GM19438 (cell line): ENCODE measurements around the gene NFE2L2.
"Not testable (repeated sequence)": the region's sequence is repeated elsewhere in the genome, so short reads cannot be mapped to it uniquely, and the experiment has no call there.

ENCODE experiments used
- ATAC-seq: cut with Tn5 transposase; IDR thresholded peaks from one replicate; pipeline ENCODE4 v1.9.1; 2021; ENCODE audit warnings: low read depth; ENCODE audit not compliant: unreplicated experiment

Gene NFE2L2

DNA sequence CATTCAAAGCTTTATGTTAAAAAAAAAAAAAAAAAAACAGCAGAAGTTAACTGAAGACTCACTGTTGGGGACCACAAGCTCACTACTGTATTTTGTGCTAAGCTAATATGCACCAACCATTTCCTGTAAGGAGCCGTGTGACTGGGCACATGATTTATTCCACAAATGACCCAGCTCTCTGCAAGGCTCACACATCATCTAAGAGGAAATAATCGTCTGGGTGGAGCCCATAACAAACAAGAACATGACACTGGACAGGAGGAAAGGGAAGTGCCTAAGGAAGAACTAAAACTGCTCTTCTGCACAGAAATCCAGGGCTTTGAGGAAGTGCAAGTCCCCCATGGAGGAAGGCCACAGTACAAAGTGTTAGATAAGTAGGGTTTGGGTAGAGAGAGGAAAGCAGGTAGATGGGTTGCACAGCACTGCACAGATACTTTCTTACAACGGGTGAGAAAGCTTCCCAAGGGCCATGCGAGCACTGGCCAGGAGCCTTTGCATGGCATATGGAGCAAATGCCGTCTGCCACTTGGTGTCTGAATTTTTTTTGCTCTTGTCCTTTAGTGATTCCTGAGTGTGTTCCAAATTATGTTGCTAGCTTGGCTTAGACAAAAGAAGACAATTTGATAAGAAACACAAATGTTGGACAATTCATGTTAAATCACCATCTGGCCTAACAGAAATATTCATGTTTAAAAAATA lies 24.4 kb downstream of the NFE2L2 start:
- peak; percentile 56 for ATAC-seq

DNA sequence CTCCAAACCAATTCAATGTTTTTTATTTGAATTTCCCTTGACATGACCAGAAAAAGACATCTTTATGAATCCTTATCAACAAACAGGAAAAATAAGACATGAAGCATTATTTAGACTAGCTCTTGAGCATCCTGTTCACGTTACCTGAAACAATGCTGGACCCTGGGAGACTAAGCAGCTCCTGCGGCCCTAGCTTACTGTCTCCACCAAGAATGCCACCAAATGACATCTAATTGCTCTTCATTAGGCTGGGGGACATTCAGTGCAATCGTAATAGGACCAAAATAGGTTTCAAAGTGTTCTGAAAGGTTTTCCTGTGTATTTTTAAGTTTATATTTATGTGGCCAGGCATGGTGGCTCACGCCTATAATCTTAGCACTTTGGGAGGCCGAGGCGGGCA lies 25.5 kb downstream of the NFE2L2 start:
- no peak for ATAC-seq

DNA sequence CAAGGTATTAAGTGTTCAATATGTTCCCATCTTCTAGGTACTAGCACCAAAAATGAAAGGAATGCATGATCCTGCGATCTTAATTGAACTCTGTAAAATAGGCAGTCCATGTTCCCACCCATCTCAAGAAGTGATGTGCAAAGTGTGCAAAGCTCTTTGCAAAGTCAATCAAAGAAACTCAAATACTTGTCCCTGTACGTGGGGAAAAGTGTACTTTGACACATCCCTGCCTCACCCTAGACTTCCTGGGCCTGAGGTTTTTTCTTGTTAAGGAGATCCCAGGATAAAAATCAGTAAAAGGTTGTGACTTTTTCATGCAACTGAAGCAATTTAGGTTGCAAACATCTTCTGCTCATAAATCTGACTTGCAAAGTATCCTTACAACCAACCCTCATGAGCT lies 26.6 kb downstream of the NFE2L2 start:
- ATAC-seq, result no peak

DNA sequence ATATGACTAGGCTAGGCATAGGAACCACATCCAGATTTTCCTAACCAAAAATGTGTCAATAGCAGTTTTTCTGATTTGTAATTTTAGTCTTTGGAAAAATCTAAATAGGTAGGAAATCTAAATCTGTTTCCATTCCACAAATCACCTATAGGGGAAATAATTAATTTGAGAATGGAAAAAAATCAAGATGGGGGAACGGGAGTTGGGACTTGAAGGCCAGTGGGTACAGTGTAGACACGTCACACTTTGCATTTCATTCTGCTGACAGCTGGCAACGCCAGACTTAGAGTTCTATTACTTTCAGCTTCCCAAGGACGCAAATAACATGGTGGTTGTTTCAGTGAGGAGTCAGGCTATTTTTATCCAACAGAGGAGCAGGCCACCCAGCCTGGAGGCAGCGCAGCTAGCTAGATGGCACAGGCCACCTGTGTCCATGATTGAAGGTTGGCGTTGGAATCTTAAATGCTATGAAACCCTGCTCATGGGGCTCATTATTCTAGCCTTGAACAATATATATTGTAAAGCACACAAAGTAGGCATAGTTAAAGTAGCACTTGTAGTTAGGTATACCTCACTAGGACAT lies 28.6 kb downstream of the NFE2L2 start:
- no peak for ATAC-seq

DNA sequence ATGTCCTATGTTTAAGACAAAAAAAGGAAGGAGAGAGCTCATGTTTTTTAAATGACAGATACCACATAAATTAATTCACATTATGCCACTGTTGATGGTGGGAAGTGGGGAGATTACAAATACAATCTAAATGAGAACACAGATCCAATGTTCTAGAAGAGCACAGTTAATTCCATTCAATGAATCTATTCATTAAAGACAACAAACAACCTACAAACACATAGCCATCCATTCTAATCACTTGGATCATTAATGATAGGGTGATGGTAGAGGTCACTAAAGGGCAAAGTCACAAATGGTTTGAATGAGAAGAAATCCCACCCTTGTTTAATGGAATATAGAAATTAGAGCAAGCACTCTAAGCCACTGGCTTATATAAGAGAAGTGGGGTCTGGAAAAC lies 30.3 kb downstream of the NFE2L2 start:
- ATAC-seq, result no peak

DNA sequence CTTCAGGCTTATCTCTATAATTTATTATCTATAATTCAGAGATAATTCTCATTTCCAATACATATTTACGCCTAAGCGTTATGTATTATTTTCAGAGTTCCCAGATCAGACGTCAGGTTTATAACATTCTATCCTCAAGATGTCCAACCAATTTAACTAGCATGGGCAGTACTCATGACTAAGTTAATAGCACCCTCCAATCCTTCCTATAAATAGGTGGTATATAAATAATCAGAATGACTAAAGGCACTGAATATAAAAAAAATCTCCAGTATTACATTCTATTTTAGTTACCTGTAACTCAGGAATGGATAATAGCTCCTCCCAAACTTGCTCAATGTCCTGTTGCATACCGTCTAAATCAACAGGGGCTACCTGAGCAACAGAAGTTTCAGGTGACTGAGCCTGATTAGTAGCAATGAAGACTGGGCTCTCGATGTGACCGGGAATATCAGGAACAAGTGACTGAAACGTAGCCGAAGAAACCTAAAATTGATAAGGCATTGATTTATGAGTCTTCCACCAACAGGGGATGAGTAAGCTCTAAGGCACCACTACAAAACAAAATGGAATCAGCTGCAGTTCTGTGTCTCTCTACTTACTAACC lies 32.3 kb downstream of the NFE2L2 start:
- ATAC-seq, result no peak

DNA sequence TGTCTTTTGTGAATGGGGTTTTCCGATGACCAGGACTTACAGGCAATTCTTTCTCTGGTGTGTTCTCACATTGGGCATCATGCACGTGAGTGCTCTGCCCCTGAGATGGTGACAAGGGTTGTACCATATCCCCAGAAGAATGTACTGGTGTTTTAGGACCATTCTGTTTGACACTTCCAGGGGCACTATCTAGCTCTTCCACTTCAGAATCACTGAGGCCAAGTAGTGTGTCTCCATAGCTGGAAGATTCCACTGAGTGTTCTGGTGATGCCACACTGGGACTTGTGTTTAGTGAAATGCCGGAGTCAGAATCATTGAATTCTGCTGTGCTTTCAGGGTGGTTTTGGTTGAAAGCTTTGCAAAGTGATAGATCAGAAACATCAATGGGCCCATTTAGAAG lies 33.3 kb downstream of the NFE2L2 start:
- no peak for ATAC-seq

DNA sequence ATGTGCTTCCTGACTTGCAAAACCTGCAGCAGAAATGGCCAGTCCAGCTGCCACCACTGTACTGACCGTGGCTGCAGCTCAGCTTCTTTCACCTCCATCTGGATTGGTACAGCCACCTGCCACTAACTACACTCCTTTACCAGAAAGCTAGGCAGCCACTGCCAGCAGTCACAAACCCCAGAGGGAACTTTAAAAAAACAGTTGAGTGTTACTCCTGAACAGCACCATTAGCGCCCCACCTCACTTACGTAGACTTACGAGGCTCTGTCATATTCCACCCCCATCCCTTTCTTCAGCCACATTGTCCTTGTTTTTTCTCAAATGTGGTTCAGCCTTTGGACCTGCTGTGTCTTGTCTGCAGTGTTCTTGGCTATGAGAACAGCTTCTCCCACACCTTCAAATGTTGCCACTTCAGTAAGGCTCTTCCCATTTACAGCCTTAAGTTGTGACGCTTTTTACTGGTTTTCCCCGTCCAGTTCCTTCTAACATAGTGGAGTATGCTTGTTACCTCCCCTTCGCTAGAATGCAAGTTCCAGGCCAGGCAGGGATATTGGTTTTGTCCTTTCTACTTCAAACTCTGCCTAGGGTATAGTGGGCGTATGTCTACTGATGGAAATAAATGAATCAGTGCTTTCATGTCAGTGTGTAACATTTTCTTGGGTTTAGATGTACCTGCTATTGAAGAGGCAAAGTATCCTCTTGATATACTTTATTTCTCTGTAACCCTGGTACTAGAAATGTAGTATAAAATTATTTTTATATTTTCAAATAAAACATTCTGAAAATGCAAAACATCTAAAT lies 34.9 kb downstream of the NFE2L2 start:
- no peak for ATAC-seq

DNA sequence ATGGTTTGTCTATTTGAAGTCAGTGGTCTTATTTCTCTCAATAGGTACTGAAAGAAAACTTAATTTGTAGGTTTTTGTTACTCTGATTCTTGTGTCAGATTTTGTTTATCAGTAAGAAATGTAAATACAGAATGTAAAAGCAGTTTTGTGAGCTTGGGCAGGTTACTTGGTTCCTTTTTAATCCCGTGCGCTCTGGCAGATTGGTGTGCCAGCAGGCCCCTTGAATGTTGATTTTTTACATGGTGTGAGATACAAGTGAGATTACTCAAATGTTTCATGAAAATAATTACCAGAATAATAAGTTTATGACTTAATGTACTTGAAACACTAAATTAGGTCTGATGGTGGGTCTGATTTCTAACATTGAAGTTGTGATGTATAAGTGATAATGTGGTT lies 38.6 kb downstream of the NFE2L2 start:
- no peak for ATAC-seq

DNA sequence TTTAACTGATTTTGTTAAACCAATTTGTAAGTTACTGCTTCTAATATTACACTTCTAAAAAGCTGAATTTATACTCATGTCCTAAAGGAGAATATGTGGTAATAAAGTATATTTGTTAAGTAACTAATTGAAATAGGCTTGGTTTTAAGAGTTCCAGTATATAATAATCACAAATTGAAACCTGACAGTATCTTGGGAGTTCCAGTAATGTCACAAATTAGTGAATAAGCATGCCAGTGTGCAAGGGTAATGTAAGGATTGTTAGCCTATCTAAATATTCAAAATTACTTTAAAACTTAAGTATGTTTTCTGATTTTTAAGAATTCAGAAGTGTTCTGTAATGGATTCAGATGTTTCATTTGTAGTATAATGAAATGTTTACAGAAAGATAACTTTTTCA lies 41.1 kb downstream of the NFE2L2 start:
- ATAC-seq, result not testable (repeated sequence)

DNA sequence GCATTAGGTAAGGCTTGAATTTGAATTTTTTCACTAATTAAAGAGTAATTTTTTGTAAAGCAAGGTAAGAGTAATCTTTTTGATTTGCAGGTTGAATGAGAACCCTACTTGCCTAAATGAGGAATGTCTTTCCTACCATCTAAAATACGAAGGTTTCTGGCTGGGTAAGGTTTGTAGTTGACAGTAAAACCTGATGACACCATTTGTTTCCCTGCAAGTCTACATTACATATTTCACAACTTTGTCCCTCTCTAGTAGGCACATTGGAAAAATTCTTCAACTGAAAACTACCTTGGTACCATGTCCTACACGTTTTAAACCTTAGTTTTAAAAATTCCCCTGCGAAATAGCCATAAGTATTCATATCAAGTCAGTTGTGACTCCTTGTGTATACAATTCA lies 42.6 kb downstream of the NFE2L2 start:
- no peak for ATAC-seq

DNA sequence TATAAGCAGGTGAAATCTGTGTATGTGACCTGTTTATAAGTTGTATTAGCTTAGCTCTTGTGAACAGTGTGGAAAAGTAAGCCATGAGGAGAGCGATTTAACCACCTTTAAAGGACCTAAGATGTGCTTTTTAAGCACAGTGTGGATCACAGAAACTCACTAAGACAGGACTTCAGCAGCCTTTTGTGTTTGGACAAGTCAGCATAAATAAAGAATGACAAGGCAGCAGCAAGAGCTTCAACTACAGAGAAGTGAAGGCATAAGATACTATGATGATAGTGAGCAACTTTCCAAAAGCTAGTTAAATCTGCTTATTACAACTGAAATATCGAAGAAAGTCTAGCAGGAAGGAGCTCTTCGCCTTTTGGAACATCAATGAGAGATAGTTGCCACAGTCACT lies 43.0 kb downstream of the NFE2L2 start:
- no peak for ATAC-seq

DNA sequence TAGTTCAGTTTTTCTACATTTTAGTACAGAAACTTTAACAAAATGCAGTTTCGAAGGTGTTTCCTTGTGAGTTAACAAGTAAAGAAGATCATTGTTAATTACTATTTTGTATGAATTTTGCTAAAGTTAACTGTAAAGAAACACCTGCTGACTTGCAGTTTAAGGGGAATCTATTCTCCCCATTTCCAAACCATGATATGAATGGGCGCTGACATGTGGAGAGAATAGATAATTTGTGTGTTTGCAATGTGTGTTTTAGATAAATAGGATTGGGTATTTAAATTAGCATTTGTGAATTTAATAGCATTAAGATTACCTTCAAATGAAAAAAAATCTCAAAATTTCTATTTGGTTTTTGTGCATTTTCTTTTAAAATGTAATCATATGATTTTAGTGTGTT lies 44.7 kb downstream of the NFE2L2 start:
- ATAC-seq, result not testable (repeated sequence)

DNA sequence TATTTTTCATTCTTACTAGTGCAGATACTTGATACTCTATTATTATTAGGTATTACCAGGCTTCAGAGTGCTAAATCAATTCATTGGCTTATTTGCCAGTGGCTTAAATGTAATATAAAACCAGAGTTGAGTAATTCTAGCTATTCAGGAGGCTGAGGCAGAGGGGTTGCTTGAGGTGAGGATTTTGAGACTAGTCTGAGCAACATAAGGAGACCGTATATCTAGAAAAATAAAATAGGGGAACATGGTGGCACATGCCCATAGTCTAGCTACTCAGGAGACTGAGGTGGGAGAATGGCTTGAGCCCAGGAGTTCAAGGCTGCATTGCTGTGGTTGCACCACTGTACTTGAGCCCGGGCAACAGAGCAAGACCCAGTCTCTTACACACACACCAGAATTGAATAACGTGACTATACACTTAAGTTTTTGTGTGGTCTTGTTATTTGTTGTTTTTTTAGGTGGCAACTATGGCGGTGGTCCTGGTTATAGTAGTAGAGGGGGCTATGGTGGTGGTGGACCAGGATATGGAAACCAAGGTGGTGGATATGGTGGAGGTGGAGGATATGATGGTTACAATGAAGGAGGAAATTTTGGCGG lies 47.2 kb downstream of the NFE2L2 start:
- ATAC-seq, result no peak

DNA sequence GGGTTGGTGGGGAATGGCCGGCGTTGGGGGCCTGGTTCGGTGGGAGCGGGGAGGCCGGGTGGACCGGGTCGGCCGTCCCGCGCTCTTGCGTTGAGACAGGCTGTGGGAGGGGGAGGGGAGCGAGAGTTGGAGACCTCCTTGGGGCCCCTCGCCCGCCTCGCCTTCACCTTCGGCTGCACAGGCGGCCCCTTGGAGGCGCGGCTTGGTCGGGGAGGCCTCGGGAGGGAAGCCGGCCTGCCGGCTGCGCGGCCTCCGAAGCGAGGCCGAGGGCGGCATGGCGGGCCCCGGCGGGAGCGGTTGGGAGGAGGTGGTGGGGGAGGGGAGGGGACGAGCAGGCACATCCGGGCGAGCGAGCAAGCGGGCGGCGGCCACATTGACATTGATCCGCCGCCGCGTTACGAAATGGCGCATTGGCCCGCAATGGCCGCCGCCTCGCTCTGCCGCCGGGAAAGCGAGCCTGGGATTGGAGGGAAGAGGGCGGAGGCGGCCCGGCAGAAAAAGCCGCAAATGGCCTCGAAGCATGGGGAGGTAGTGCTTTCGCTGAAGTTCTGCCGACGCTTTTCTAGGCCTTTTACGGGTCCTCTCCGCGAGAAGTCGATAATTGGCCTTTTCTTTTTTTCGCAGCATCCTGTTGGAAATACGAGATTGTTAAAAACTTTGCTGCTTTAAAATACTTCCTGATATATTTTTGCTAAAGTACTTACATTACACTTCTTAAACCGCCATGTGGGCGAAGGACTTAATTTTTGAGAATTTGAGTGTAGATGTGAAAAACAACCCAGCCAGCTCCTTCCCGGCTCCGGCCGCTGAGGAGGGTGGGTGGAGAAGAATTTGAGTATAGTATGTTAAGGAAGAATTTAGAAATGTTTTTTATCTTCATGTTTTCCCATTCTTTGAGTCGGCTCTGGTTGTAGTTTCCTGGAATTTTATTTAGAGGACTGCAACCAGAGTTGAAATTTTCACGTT lies 51.4 kb downstream of the NFE2L2 start:
- ATAC-seq, result peak; percentile 40

DNA sequence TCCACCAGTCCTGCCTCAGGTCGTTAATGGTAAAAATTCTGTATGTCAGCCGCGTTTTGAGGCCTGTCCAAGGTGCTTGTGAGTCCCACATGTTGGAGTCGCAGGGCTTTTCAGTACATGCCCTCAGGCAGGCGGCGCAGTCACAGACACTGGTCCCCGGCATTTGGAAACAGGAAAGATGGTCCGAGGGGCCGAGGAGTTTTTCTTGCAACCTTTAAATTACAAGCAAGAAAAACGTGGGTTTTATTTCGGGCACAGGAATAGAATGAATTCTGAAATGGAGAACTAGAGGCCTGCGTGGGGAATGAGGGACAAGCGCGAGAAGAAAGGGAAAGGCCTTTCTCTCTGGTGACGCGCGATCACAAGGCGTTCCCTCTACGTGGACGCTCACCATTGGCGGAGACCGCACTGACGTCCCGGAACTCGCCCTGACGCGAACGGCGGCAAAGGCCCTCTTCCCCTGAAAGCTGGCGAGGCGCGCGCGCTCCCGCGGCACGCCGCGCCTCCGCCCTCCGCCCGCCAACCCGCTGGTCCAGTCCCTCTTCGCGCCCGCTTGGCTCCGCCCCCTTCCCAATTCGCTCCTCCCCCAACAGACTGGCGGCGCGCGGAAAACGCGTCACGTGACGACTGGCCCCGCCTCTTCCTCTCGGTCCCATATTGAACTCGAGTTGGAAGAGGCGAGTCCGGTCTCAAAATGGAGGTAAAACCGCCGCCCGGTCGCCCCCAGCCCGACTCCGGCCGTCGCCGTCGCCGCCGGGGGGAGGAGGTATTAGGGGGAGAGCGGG lies 52.2 kb downstream of the NFE2L2 start, which contains the start of gene HNRNPA3:
TSS of gene HNRNPA3 (plus strand) at position 689 of the 785 bp plus-strand sequence. CDS start at position 695, 6 bp downstream.
- peak; percentile 84 for ATAC-seq

DNA sequence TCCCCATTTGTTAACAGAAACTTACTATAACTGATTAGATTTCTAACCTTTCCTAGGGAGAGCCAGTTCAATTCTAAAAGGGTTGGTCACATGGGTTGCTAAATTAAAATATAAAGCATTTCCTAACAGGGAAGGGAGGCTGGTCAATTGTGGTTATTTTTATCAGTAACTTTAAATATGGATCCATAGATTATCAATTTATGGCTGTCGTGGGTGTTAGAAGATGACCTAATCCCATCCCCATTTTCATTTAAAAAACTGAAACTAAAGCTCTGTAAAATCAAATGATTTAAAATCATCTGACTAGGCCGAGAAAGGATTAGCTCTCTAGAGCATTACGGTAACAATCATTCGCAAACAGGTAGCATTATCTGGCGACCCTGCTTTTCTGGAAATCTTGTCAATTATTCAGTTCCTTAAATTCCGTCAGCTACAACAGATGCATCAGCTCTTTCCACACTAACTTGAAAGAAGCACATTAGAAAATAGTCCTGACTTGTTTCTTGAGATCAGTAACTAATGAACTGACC lies 52.9 kb downstream of the NFE2L2 start:
- ATAC-seq, result no peak

DNA sequence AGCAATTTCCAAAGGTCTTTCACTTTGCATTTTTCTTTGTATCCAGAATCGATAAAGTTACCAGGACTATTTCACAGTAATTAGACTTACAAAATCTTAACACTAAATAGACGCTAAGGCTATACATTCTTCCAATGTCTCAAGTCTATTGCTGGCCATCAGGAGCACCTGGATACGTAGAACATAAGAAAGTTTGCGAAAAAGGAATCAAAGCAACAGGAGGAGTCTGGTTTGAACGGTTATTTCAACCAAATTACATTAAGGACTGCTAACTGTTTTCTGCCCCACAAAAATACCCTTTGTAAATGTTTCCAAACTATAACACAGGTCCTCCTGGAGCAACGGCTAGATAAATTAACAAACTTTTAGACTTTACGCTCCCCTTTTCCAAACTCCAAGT lies 53.4 kb downstream of the NFE2L2 start:
- ATAC-seq, result no peak

DNA sequence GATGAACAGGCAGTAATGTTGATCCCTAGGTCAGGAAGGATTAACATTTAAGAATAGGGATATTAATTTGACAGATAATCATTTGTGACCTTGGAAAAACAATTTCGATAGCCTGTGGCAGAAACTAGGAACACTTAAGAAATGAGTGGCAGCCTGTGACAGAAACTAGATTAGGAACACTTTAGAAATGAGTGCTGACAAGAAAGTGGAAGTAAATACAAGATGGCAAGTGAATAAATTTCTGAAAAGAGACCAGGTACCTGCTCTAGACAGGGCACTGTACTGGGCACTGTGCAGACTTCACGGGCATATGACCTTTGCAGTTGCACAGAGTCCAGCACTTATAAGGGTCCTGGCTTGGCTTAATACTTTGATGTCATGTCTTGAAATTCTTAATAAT lies 57.4 kb downstream of the NFE2L2 start:
- peak; percentile 60 for ATAC-seq
